GM18868 (cell line): Measurements from ENCODE around the gene MAG.

Experiments used
- ATAC-seq: cut with Tn5 transposase; IDR thresholded peaks from one replicate; pipeline ENCODE4 v1.9.1; 2021; ENCODE audit warnings: mild to moderate bottlenecking, moderate library complexity; ENCODE audit not compliant: unreplicated experiment

MAG gene

GRCh38 chr19:35341565-35342225 lies 49.7 kb downstream of the MAG start:
- ATAC-seq = no peak

- ATAC-seq = no peak
Observed at GRCh38 chr19:35342430-35342829, 50.5 kb downstream of the MAG start.

- ATAC-seq = no peak
Observed at GRCh38 chr19:35344511-35345031, 52.6 kb downstream of the MAG start.

GRCh38 chr19:35345671-35346111 lies 53.7 kb downstream of the MAG start:
- ATAC-seq = no peak

GRCh38 chr19:35346193-35347052 lies 54.5 kb downstream of the MAG start:
- ATAC-seq = no peak

- peak; percentile 45 for ATAC-seq
Observed at GRCh38 chr19:35347171-35347929, 55.4 kb downstream of the MAG start, which contains the start of gene FFAR1. FFAR1 (plus strand) TSS chr19:35347902; CDS start chr19:35351552, 3,650 bp downstream.

- ATAC-seq = no peak
Observed at GRCh38 chr19:35347930-35348298, 56.0 kb downstream of the MAG start.

GRCh38 chr19:35348911-35349611 lies 57.1 kb downstream of the MAG start:
- ATAC-seq = no peak

- no peak for ATAC-seq
Observed at GRCh38 chr19:35349614-35350521, 57.9 kb downstream of the MAG start.

GRCh38 chr19:35350591-35350990 lies 58.6 kb downstream of the MAG start:
- ATAC-seq = no peak

GRCh38 chr19:35351411-35352176 lies 59.6 kb downstream of the MAG start:
- ATAC-seq = no peak

GRCh38 chr19:35352177-35352447 lies 60.2 kb downstream of the MAG start:
- ATAC-seq = no peak

GRCh38 chr19:35352448-35353304 lies 60.7 kb downstream of the MAG start:
- ATAC-seq = no peak

GRCh38 chr19:35353635-35354034 lies 61.7 kb downstream of the MAG start:
- ATAC-seq = no peak

GRCh38 chr19:35354898-35355297 lies 62.9 kb downstream of the MAG start:
- ATAC-seq = no peak

- no peak for ATAC-seq
Observed at GRCh38 chr19:35355791-35356460, 64.0 kb downstream of the MAG start.

- no peak for ATAC-seq
Observed at GRCh38 chr19:35357867-35358573, 66.1 kb downstream of the MAG start, which contains the start of gene FFAR3. FFAR3 (plus strand) TSS chr19:35358460; CDS start chr19:35358891, 431 bp downstream.
